Measurements from ENCODE around the gene TAGLN2.
A peak's percentile ranks its signal among the peaks of the same experiment; 100 is the strongest.

The TAGLN2 gene

GRCh38 chr1:159897962-159898361 lies 27.3 kb downstream of the TAGLN2 start:
- peak; percentile 82 to 83 (median 83) for DNase-seq

- no peak for DNase-seq
Measured at GRCh38 chr1:159896546-159896930, 28.8 kb downstream of the TAGLN2 start.

GRCh38 chr1:159895836-159896545 lies 29.3 kb downstream of the TAGLN2 start:
- peak; percentile 28 to 38 (median 32) for DNase-seq

GRCh38 chr1:159895286-159895685 lies 30.0 kb downstream of the TAGLN2 start:
- no peak for DNase-seq

GRCh38 chr1:159892944-159893343 lies 32.4 kb downstream of the TAGLN2 start:
- no peak for DNase-seq

GRCh38 chr1:159891275-159892157 lies 33.8 kb downstream of the TAGLN2 start:
- DNase-seq: peak; percentile 93 to 95 (median 94)

GRCh38 chr1:159890390-159890789 lies 34.9 kb downstream of the TAGLN2 start:
- no peak for DNase-seq

- peak; percentile 85 to 95 (median 93) for DNase-seq
Measured at GRCh38 chr1:159889821-159890252, 35.5 kb downstream of the TAGLN2 start.

GRCh38 chr1:159889202-159889601 lies 36.1 kb downstream of the TAGLN2 start:
- no peak for DNase-seq

GRCh38 chr1:159884296-159884695 lies 41.0 kb downstream of the TAGLN2 start:
- DNase-seq: no peak

GRCh38 chr1:159883134-159883533 lies 42.2 kb downstream of the TAGLN2 start:
- DNase-seq: no peak

GRCh38 chr1:159882527-159882862 lies 42.8 kb downstream of the TAGLN2 start:
- DNase-seq: peak; percentile 78 to 90 (median 89)

- DNase-seq: peak; percentile 80 to 81 (median 81)
Measured at GRCh38 chr1:159881622-159882526, 43.4 kb downstream of the TAGLN2 start.

GRCh38 chr1:159880430-159880829 lies 44.9 kb downstream of the TAGLN2 start:
- peak; percentile 62 to 66 (median 63) for DNase-seq

- peak; percentile 81 to 95 (median 94) for DNase-seq
Measured at GRCh38 chr1:159879977-159880376, 45.3 kb downstream of the TAGLN2 start.

- no peak for DNase-seq
Measured at GRCh38 chr1:159879136-159879535, 46.2 kb downstream of the TAGLN2 start.

- DNase-seq: no peak
Measured at GRCh38 chr1:159877695-159878444, 47.4 kb downstream of the TAGLN2 start.

- DNase-seq: no peak
Measured at GRCh38 chr1:159873530-159874143, 51.7 kb downstream of the TAGLN2 start.

GRCh38 chr1:159872891-159873290 lies 52.4 kb downstream of the TAGLN2 start:
- no peak for DNase-seq

- DNase-seq: no peak
Measured at GRCh38 chr1:159870704-159871103, 54.6 kb downstream of the TAGLN2 start.

GRCh38 chr1:159869607-159870006 lies 55.7 kb downstream of the TAGLN2 start:
- DNase-seq: no peak

GRCh38 chr1:159869173-159869572 lies 56.1 kb downstream of the TAGLN2 start:
- peak; percentile 70 to 74 (median 71) for DNase-seq

All from suppressor macrophage treated with lipopolysaccharide for 1 hour (primary cell).